ENCODE data around the gene DDAH2.

The DDAH2 gene

GRCh38 chr6:31725502-31726350, 3.4 kb downstream of the DDAH2 start:
- DNase-seq (ENCODE audit: low read depth), result no peak
- H3K4me3 ChIP-seq (ENCODE audit: low read depth, low read length), result no peak overlapping the region
- no peak for TF ChIP-seq CTCF (conservative IDR thresholded peaks at IDR 0.05; ENCODE audit: low read depth, low read length)

DNA sequence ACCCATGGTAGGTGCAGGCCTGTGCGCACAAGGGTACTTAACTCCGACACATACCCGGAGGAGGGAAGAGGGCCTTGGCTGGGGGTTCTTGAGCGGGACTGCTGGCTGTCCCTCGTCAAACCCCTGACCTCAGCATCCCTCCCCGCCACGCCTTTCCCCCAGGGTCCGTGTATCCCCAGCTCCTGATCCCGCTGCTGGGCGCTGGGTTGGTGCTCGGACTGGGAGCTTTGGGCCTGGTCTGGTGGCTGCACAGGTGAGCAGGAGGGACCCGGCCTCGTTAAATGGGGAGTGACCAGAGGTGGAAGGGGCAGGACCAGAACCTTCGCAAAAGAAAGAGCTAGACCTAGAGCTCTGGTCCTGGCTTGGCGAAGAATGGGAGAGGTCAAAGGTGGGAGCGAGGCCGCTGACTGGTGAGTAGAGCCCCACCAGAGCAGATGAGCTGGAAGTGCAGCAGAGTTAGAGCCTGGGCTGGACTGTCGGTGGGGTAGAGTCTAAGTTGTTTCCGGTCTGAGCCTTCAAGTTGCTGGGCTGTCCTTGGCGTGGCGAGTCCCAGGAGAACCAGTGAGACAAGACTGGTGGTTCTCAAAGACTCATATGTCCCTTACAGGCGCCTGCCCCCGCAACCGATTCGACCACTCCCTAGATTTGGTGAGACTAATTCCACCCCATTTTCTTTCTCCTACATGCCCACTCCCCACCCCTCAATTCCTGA, 5.0 kb downstream of the DDAH2 start:
- TF ChIP-seq CTCF (conservative IDR thresholded peaks at IDR 0.05; ENCODE audit: low read depth, low read length), result no peak
- H3K4me3 ChIP-seq (ENCODE audit: low read depth, low read length), result no peak overlapping the region
- no peak for DNase-seq (ENCODE audit: low read depth)

DNA sequence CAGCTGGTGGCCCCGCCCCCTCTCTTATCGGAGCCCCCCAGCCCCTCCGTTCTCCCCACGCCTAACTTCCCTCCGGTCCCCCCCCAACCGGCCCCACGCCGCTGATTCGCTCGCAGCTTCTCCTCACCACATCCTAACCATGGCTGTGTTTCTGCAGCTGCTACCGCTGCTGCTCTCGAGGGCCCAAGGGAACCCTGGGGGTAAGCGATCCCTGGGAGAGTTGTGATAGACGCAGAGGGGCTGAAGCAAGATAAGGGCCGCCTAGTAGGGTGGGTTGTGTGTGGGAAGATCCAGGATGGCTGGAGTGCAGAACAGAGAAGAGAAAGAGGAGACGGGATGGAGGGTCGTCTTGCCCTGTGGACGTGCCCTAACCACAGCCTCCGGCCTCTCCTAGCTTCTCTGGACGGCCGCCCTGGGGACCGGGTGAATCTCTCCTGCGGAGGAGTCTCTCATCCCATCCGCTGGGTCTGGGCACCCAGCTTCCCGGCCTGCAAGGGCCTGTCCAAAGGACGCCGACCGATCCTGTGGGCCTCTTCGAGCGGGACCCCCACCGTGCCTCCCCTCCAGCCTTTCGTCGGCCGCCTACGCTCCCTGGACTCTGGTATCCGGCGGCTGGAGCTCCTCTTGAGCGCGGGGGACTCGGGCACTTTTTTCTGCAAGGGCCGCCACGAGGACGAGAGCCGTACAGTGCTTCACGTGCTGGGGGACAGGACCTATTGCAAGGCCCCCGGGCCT, 5.7 kb downstream of the DDAH2 start, which contains the start of gene MPIG6B:
Gene MPIG6B (plus strand): TSS at position 129 of the 735 bp plus-strand sequence. CDS start 11 bp downstream, at position 140.
- DNase-seq (ENCODE audit: low read depth), result no peak
- no peak within 1 kb of the TSS for H3K4me3 ChIP-seq (ENCODE audit: low read depth, low read length)
- no peak for TF ChIP-seq CTCF (conservative IDR thresholded peaks at IDR 0.05; ENCODE audit: low read depth, low read length)

GRCh38 chr6:31722173-31722572, 6.9 kb downstream of the DDAH2 start:
- DNase-seq (ENCODE audit: low read depth), result no peak
- no peak for TF ChIP-seq CTCF (conservative IDR thresholded peaks at IDR 0.05; ENCODE audit: low read depth, low read length)
- no peak overlapping the region for H3K4me3 ChIP-seq (ENCODE audit: low read depth, low read length)

DNA sequence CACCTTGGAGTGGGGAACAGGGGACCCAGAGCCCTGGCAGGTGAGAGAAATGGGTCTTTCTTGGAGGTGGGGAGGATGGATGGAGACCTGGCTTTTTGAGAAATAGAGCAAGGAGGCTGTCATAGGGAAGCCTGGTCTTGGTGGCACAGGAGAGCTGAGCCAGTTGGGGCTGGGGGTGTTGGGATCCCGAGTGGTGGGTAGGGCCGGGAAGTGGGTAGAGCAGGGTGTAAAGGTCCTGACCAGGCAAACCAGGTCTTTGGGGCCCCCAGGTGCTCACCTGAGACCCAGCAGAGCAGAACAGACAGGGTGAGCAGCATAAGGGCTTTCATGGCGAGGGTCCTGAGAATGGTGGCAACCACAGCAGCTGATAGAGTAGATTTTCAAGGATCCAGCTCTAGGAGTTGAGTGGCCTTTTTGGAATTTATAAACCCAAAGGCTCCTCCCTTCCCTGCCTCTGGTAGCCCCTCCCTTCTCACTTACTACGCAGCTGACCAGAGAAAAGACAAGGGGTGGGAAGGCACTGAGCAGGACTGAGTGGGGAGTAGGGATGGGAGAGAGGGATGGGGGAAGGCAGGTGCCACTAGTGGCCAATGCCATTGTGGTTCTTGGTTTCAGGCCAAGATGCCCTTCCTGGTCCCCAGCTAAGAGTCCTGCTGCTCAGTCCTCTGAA, 7.6 kb downstream of the DDAH2 start, which contains the start of gene LY6G6C:
Gene LY6G6C (minus strand): TSS at position 396 of the 670 bp plus-strand sequence. CDS start 67 bp downstream, at position 329.
- no peak for DNase-seq (ENCODE audit: low read depth)
- no peak for TF ChIP-seq CTCF (conservative IDR thresholded peaks at IDR 0.05; ENCODE audit: low read depth, low read length)
- no peak within 1 kb of the TSS for H3K4me3 ChIP-seq (ENCODE audit: low read depth, low read length)

DNA sequence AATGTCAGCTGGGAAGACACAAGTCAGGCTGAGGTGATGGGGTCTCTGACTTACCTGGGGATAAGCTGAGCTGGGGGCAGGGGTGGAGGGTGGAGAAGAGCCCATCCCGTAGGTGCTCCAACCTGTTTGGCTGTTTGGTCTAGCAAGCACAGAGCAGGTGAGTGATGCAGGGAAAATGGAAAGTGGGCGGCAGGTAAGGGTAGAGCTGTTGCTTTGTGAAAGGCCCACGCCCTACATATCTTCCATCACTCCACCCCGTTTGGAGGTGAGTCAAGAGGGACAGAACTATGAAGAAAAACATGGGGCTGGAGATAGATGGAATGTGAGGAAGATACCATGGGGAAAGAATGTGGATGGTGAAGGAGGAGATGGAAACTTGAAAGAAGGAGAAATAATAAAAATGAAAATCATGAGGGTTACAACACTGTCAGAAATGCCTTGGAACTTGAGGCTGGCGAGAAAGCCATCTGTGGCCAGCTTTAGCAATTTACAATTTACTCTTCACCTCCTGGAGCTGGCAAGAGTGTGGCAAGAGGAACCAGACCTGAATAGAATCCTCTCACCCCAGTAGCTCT, 8.8 kb downstream of the DDAH2 start:
- no peak for TF ChIP-seq CTCF (conservative IDR thresholded peaks at IDR 0.05; ENCODE audit: low read depth, low read length)
- no peak for DNase-seq (ENCODE audit: low read depth)
- H3K4me3 ChIP-seq (ENCODE audit: low read depth, low read length), result no peak overlapping the region

Data from choroid plexus epithelial cell (primary cell).